Measurements from ENCODE around the gene IGFL2.
"Not testable (repeated sequence)": the region's sequence is repeated elsewhere in the genome, so short reads cannot be mapped to it uniquely, and the experiment has no call there.

The IGFL2 gene

GRCh38 chr19:46160233-46160775 lies 12.3 kb downstream of the IGFL2 start:
- H3K9ac ChIP-seq (ENCODE audit: low read length) = no peak overlapping the region
- H2AK5ac ChIP-seq (ENCODE audit: low read length, severe bottlenecking) = no peak overlapping the region
- H4K8ac ChIP-seq (ENCODE audit: low read length) = no peak overlapping the region
- H3K14ac ChIP-seq (ENCODE audit: low read length in 2 of 2) = no peak overlapping the region
- H3K18ac ChIP-seq (ENCODE audit: low read depth in 1 of 2, low read length in 2 of 2) = no peak overlapping the region
- no peak overlapping the region for H2BK120ac ChIP-seq (ENCODE audit: low read depth, low read length)
- no peaks in the 10 kb centered on the region for H3K4me1 ChIP-seq (ENCODE audit: control insufficient read depth, insufficient read depth, low read depth, low read length)
- H4K91ac ChIP-seq (ENCODE audit: low read length) = no peak overlapping the region
- no peaks in the 10 kb centered on the region for H3K79me1 ChIP-seq (replicated peaks; ENCODE audit: low read length, poor library complexity, severe bottlenecking)
- H3K4ac ChIP-seq (ENCODE audit: low read depth in 1 of 2, low read length in 2 of 2) = no peak overlapping the region
- no peak overlapping the region for H2BK15ac ChIP-seq (ENCODE audit: low read depth, poor library complexity, severe bottlenecking)
- peaks cover 34% of the 10 kb centered on the region for H3K9me3 ChIP-seq (ENCODE audit: control insufficient read depth, low read length)
- no peaks in the 10 kb centered on the region for H3K36me3 ChIP-seq (ENCODE audit: control insufficient read depth in 1 of 2, insufficient read depth in 2 of 2, low read depth in 1 of 2, low read length in 2 of 2)
- H3K27me3 ChIP-seq (ENCODE audit: control insufficient read depth in 1 of 2, insufficient read depth in 1 of 2, low read length in 2 of 2) = peaks cover 33 to 60% of the 10 kb centered on the region in 2 experiments
- H3K23ac ChIP-seq (ENCODE audit: low read length in 2 of 2) = no peak overlapping the region
- 96% methylated on average over 7 of the region's 7 CpGs for WGBS
- H2BK12ac ChIP-seq (ENCODE audit: low read length in 2 of 2) = no peak overlapping the region
- H3K27ac ChIP-seq (ENCODE audit: low read length, poor library complexity, severe bottlenecking) = no peak overlapping the region
- no peak for DNase-seq
- H2BK5ac ChIP-seq (ENCODE audit: low read depth, low read length, poor library complexity, severe bottlenecking) = no peak overlapping the region
- no peak overlapping the region for H3K4me2 ChIP-seq (ENCODE audit: low read length, poor library complexity, severe bottlenecking)
- no peak overlapping the region for H2AFZ ChIP-seq (ENCODE audit: low read depth, low read length)
- no peak overlapping the region for H3K4me3 ChIP-seq (ENCODE audit: insufficient read depth in 1 of 2, low read depth in 1 of 2, low read length in 2 of 2)

DNA sequence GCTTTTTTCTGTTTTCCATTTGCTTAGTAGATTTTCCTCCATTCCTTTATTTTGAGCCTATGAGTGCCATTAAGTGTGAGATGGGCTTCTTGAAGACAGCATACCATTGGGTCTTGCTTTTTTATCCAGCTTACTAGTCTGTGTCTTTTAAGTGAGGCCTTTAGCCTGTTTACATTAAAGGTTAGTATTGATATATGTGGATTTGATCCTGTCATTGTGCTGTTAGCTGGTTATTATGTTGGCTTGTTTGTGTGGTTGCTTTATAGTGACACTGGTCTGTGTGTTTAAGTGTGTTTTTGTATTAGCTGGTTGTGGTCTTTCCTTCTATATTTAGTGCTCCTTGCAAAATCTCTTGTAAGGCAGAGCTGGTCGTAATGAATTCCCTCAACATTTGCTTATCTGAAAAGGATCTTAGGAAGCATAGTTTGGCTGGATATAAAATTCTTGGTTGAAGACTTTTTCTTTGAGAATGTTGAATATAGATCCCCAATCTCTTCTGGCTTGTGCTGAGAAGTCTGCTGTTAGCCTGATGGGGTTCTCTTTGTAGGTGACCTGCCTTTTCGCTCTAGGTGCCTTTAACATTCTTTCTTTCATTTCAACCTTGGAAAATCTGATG lies 13.7 kb downstream of the IGFL2 start:
- H4K8ac ChIP-seq (ENCODE audit: low read length); H3K18ac ChIP-seq (ENCODE audit: low read depth in 1 of 2, low read length in 2 of 2); H3K79me1 ChIP-seq (replicated peaks; ENCODE audit: low read length, poor library complexity, severe bottlenecking); H3K36me3 ChIP-seq (ENCODE audit: control insufficient read depth in 1 of 2, insufficient read depth in 2 of 2, low read depth in 1 of 2, low read length in 2 of 2); H3K4me2 ChIP-seq (ENCODE audit: low read length, poor library complexity, severe bottlenecking); H4K91ac ChIP-seq (ENCODE audit: low read length); H3K9ac ChIP-seq (ENCODE audit: low read length); H3K27ac ChIP-seq (ENCODE audit: low read length, poor library complexity, severe bottlenecking); H2BK5ac ChIP-seq (ENCODE audit: low read depth, low read length, poor library complexity, severe bottlenecking); H3K4me3 ChIP-seq (ENCODE audit: insufficient read depth in 1 of 2, low read depth in 1 of 2, low read length in 2 of 2); H3K4me1 ChIP-seq (ENCODE audit: control insufficient read depth, insufficient read depth, low read depth, low read length); H2BK120ac ChIP-seq (ENCODE audit: low read depth, low read length); H3K23ac ChIP-seq (ENCODE audit: low read length in 2 of 2); DNase-seq; H2BK12ac ChIP-seq (ENCODE audit: low read length in 2 of 2); H3K14ac ChIP-seq (ENCODE audit: low read length in 2 of 2); H3K4ac ChIP-seq (ENCODE audit: low read depth in 1 of 2, low read length in 2 of 2); H2BK15ac ChIP-seq (ENCODE audit: low read depth, poor library complexity, severe bottlenecking); H2AK5ac ChIP-seq (ENCODE audit: low read length, severe bottlenecking); H2AFZ ChIP-seq (ENCODE audit: low read depth, low read length): not testable (repeated sequence)
- peaks cover 39 to 54% of the 10 kb centered on the region in 2 experiments for H3K27me3 ChIP-seq (ENCODE audit: control insufficient read depth in 1 of 2, insufficient read depth in 1 of 2, low read length in 2 of 2)
- H3K9me3 ChIP-seq (ENCODE audit: control insufficient read depth, low read length) = peaks cover 34% of the 10 kb centered on the region
- WGBS = 67% methylated on average over 1 of the region's 2 CpGs

DNA sequence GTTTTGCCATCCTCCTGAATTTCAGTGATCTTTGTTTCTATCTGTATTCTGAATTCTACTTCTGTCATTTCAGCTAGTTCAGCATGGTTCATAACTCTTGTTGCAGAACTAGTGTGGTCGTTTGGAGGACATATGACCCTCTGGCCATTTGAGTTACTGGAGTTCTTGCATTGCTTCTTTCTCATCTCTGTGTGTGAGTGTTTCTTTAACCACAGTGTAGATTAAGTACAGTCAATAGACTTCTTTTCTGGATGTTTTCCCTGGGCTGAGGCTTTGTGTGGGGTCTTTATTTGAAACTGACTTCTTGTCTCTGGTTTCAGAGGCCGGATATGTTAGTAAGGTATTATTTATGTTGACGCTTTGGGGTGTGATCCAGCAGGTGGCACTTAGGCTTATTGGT lies 14.7 kb downstream of the IGFL2 start:
- no peak overlapping the region for H2BK120ac ChIP-seq (ENCODE audit: low read depth, low read length)
- H2BK12ac ChIP-seq (ENCODE audit: low read length in 2 of 2) = no peak overlapping the region
- H3K27ac ChIP-seq (ENCODE audit: low read length, poor library complexity, severe bottlenecking) = no peak overlapping the region
- no peak overlapping the region for H3K4ac ChIP-seq (ENCODE audit: low read depth in 1 of 2, low read length in 2 of 2)
- no peak overlapping the region for H3K23ac ChIP-seq (ENCODE audit: low read length in 2 of 2)
- no peak overlapping the region for H3K18ac ChIP-seq (ENCODE audit: low read depth in 1 of 2, low read length in 2 of 2)
- H2AK5ac ChIP-seq (ENCODE audit: low read length, severe bottlenecking) = no peak overlapping the region
- H3K14ac ChIP-seq (ENCODE audit: low read length in 2 of 2) = no peak overlapping the region
- no peak for DNase-seq
- peaks cover 43 to 50% of the 10 kb centered on the region in 2 experiments for H3K27me3 ChIP-seq (ENCODE audit: control insufficient read depth in 1 of 2, insufficient read depth in 1 of 2, low read length in 2 of 2)
- no peak overlapping the region for H3K9ac ChIP-seq (ENCODE audit: low read length)
- no peak overlapping the region for H3K4me3 ChIP-seq (ENCODE audit: insufficient read depth in 1 of 2, low read depth in 1 of 2, low read length in 2 of 2)
- no peaks in the 10 kb centered on the region for H3K36me3 ChIP-seq (ENCODE audit: control insufficient read depth in 1 of 2, insufficient read depth in 2 of 2, low read depth in 1 of 2, low read length in 2 of 2)
- no peaks in the 10 kb centered on the region for H3K4me1 ChIP-seq (ENCODE audit: control insufficient read depth, insufficient read depth, low read depth, low read length)
- no peak overlapping the region for H2BK15ac ChIP-seq (ENCODE audit: low read depth, poor library complexity, severe bottlenecking)
- WGBS = 64% methylated on average over 3 of the region's 3 CpGs
- no peak overlapping the region for H3K4me2 ChIP-seq (ENCODE audit: low read length, poor library complexity, severe bottlenecking)
- no peak overlapping the region for H2BK5ac ChIP-seq (ENCODE audit: low read depth, low read length, poor library complexity, severe bottlenecking)
- H2AFZ ChIP-seq (ENCODE audit: low read depth, low read length) = no peak overlapping the region
- H3K9me3 ChIP-seq (ENCODE audit: control insufficient read depth, low read length) = peaks cover 34% of the 10 kb centered on the region
- no peak overlapping the region for H4K8ac ChIP-seq (ENCODE audit: low read length)
- H3K79me1 ChIP-seq (replicated peaks; ENCODE audit: low read length, poor library complexity, severe bottlenecking) = no peaks in the 10 kb centered on the region
- H4K91ac ChIP-seq (ENCODE audit: low read length) = no peak overlapping the region

GRCh38 chr19:46173886-46174480 lies 25.9 kb downstream of the IGFL2 start:
- WGBS = 76% methylated on average over 6 of the region's 8 CpGs
- no peak overlapping the region for H3K18ac ChIP-seq (ENCODE audit: low read depth in 1 of 2, low read length in 2 of 2)
- no peak overlapping the region for H4K91ac ChIP-seq (ENCODE audit: low read length)
- H3K27me3 ChIP-seq (ENCODE audit: control insufficient read depth in 1 of 2, insufficient read depth in 1 of 2, low read length in 2 of 2) = peaks cover 25 to 53% of the 10 kb centered on the region in 2 experiments
- no peaks in the 10 kb centered on the region for H3K9me3 ChIP-seq (ENCODE audit: control insufficient read depth, low read length)
- H2BK120ac ChIP-seq (ENCODE audit: low read depth, low read length) = no peak overlapping the region
- no peak overlapping the region for H3K23ac ChIP-seq (ENCODE audit: low read length in 2 of 2)
- no peak overlapping the region for H2BK15ac ChIP-seq (ENCODE audit: low read depth, poor library complexity, severe bottlenecking)
- no peak overlapping the region for H3K27ac ChIP-seq (ENCODE audit: low read length, poor library complexity, severe bottlenecking)
- H3K4me1 ChIP-seq (ENCODE audit: control insufficient read depth, insufficient read depth, low read depth, low read length) = peaks cover under 1% of the 10 kb centered on the region
- no peak overlapping the region for H2BK12ac ChIP-seq (ENCODE audit: low read length in 2 of 2)
- no peak overlapping the region for H2BK5ac ChIP-seq (ENCODE audit: low read depth, low read length, poor library complexity, severe bottlenecking)
- no peak overlapping the region for H3K4me2 ChIP-seq (ENCODE audit: low read length, poor library complexity, severe bottlenecking)
- H4K8ac ChIP-seq (ENCODE audit: low read length) = no peak overlapping the region
- no peak overlapping the region for H3K4ac ChIP-seq (ENCODE audit: low read depth in 1 of 2, low read length in 2 of 2)
- DNase-seq = no peak
- no peaks in the 10 kb centered on the region for H3K79me1 ChIP-seq (replicated peaks; ENCODE audit: low read length, poor library complexity, severe bottlenecking)
- no peak overlapping the region for H3K9ac ChIP-seq (ENCODE audit: low read length)
- H2AK5ac ChIP-seq (ENCODE audit: low read length, severe bottlenecking) = no peak overlapping the region
- no peak overlapping the region for H3K14ac ChIP-seq (ENCODE audit: low read length in 2 of 2)
- H3K36me3 ChIP-seq (ENCODE audit: control insufficient read depth in 1 of 2, insufficient read depth in 2 of 2, low read depth in 1 of 2, low read length in 2 of 2) = no peaks in the 10 kb centered on the region
- H2AFZ ChIP-seq (ENCODE audit: low read depth, low read length) = no peak overlapping the region
- no peak overlapping the region for H3K4me3 ChIP-seq (ENCODE audit: insufficient read depth in 1 of 2, low read depth in 1 of 2, low read length in 2 of 2)

Measured in mesenchymal stem cell (in vitro differentiated cells and primary cell).